MM.1S (cell line): ENCODE measurements around the gene FZR1.

Experiments
- DNase-seq: peaks from one replicate; pipeline ENCODE4 v3.0.0-alpha.2; 2015
- H2AFZ ChIP-seq: fragments of 300-600 bp; sonication (generic); 2 replicates; pipeline ENCODE4 v1.6.0; 2016; ENCODE audit warnings: antibody characterized with exemption, low read length
- H3F3A ChIP-seq: fragments of 300-600 bp; sonication (generic); 2 replicates; pipeline ENCODE4 v1.6.1; 2016; ENCODE audit warnings: mild to moderate bottlenecking, antibody characterized with exemption, low read length, moderate library complexity, mixed read lengths; ENCODE audit not compliant: insufficient read depth
- H3K27ac ChIP-seq: fragments of 300-600 bp; sonication (generic); 2 replicates; pipeline ENCODE4 v1.5.1; 2016; ENCODE audit warnings: mild to moderate bottlenecking, low read length
- H3K27me3 ChIP-seq: fragments of 300-600 bp; sonication (generic); replicated peaks from 2 replicates; pipeline ENCODE4 v1.6.0; 2016; ENCODE audit warnings: low read length; ENCODE audit not compliant: insufficient read depth
- H3K36me3 ChIP-seq: fragments of 300-600 bp; sonication (generic); replicated peaks from 2 replicates; pipeline ENCODE4 v1.6.1; 2016; ENCODE audit warnings: mild to moderate bottlenecking, low read length, mixed read lengths; ENCODE audit not compliant: insufficient read depth
- H3K4me1 ChIP-seq: fragments of 300-600 bp; sonication (generic); 2 replicates; pipeline ENCODE4 v1.6.1; 2016; ENCODE audit warnings: low read length, mixed read lengths
- H3K4me2 ChIP-seq: fragments of 300-600 bp; sonication (generic); 2 replicates; pipeline ENCODE4 v1.6.0; 2016; ENCODE audit warnings: low read depth, low read length
- H3K4me3 ChIP-seq: fragments of 300-600 bp; sonication (generic); 2 replicates; pipeline ENCODE4 v1.5.1; 2016; ENCODE audit warnings: low read length, mixed read lengths
- H3K79me2 ChIP-seq: fragments of 300-600 bp; sonication (generic); 2 replicates; pipeline ENCODE4 v1.6.1; 2016; ENCODE audit warnings: mixed run types, low read length, mixed read lengths
- H3K9ac ChIP-seq: fragments of 300-600 bp; sonication (generic); 2 replicates; pipeline ENCODE4 v1.6.1; 2016; ENCODE audit warnings: low read length, mixed read lengths
- H3K9me2 ChIP-seq: fragments of 300-600 bp; sonication (generic); replicated peaks from 2 replicates; pipeline ENCODE4 v1.6.1; 2016; ENCODE audit warnings: mild to moderate bottlenecking, low read length, mixed read lengths; ENCODE audit not compliant: insufficient read depth
- H3K9me3 ChIP-seq: fragments of 300-600 bp; sonication (generic); replicated peaks from 2 replicates; pipeline ENCODE4 v1.6.1; 2016; ENCODE audit warnings: mild to moderate bottlenecking, low read length, mixed read lengths; ENCODE audit not compliant: insufficient read depth
- H4K20me1 ChIP-seq: fragments of 300-600 bp; sonication (generic); 2 replicates; pipeline ENCODE4 v1.6.1; 2016; ENCODE audit warnings: mild to moderate bottlenecking, low read length, moderate library complexity, mixed read lengths; ENCODE audit not compliant: insufficient read depth
- EZH2 ChIP-seq: fragments of 300-600 bp; sonication (generic); optimal IDR thresholded peaks from 2 replicates; pipeline ENCODE3; 2017; ENCODE audit warnings: low read depth, mild to moderate bottlenecking, antibody characterized with exemption, low read length, mixed read lengths
- EZH2phosphoT487 ChIP-seq: fragments of 300-600 bp; sonication (generic); IDR thresholded peaks from 2 replicates; pipeline ENCODE4 v1.6.1; 2018; ENCODE audit warnings: antibody characterized with exemption, low read length
- TF ChIP-seq, protein P1 (sequence below): fragments of 300-600 bp; sonication (generic); IDR thresholded peaks from 2 replicates; pipeline ENCODE4 v1.5.1; 2016; ENCODE audit warnings: antibody characterized with exemption, low read length, mixed read lengths

FZR1 gene

DNA sequence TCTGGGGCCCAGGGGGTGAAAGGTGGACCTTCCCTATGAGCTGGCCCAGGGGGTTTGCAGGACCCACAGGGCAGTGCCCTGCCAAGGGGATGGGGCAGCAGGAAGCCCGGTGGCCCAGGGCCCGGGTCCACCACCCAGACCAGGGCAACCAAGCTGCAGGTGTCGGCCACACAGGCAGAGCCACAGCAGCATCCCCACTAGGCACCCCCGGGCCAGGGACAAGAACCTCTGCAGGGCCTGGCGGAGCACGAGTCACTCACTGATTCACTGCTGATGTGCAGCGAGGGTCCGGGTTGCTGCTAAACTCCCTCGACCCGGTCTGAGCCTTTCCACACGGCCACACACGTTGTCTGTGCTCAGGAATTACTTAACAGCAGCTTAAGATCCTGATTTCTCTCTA lies 8.8 kb downstream of the FZR1 start:
- H3K9ac ChIP-seq = no peak overlapping the region
- H4K20me1 ChIP-seq = no peaks in the 10 kb centered on the region

DNA sequence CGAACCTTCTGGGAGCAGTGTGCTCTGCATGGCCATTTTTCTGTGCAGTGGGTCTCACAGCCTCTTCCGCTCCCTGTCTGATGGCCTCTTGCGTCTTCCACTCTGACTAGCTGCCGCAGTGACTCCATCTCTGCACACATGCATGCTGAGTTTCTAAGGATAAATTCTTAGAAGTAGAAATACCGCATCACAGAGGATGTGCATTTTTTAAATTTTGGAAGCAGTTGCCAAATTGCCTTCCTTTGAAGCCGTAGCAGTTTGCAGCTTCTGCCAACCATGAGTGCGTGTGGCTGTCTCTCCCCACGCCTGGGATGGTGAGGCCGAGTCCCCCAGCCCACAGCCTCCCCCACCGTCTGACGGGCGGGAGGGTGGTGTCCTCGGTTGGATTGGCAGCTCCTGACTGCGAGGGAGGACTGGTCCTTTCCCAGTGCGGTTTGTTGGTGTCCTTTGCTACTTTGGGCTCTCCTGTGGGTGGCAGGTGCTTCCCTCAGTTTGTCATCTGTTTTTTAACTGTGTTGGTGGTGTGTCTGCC lies 9.8 kb downstream of the FZR1 start:
- Histone ChIP-seq H3K4me2 (no peak overlapping the region), H3K9ac (no peak overlapping the region)

More for the DNA sequence above, 8.8 kb downstream of the FZR1 start:
- no peaks in the 10 kb centered on the region for H3K27me3 ChIP-seq
- no peaks in the 10 kb centered on the region for H3K36me3 ChIP-seq
- peaks cover 100% of the 10 kb centered on the region for H3K79me2 ChIP-seq
- H3K9me3 ChIP-seq = no peaks in the 10 kb centered on the region
- no peak overlapping the region for H3K27ac ChIP-seq
- H3K9me2 ChIP-seq = no peaks in the 10 kb centered on the region
- no peaks in the 10 kb centered on the region for H3F3A ChIP-seq
- H3K4me1 ChIP-seq = no peaks in the 10 kb centered on the region
- H3K4me2 ChIP-seq = no peak overlapping the region
- H2AFZ ChIP-seq = no peak overlapping the region
- no peak for DNase-seq
- TF ChIP-seq EZH2 (no peak), EZH2phosphoT487 (no peak)
- TF ChIP-seq, protein P1, sequence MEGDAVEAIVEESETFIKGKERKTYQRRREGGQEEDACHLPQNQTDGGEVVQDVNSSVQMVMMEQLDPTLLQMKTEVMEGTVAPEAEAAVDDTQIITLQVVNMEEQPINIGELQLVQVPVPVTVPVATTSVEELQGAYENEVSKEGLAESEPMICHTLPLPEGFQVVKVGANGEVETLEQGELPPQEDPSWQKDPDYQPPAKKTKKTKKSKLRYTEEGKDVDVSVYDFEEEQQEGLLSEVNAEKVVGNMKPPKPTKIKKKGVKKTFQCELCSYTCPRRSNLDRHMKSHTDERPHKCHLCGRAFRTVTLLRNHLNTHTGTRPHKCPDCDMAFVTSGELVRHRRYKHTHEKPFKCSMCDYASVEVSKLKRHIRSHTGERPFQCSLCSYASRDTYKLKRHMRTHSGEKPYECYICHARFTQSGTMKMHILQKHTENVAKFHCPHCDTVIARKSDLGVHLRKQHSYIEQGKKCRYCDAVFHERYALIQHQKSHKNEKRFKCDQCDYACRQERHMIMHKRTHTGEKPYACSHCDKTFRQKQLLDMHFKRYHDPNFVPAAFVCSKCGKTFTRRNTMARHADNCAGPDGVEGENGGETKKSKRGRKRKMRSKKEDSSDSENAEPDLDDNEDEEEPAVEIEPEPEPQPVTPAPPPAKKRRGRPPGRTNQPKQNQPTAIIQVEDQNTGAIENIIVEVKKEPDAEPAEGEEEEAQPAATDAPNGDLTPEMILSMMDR = no peak
- no peak overlapping the region for H3K4me3 ChIP-seq

DNA sequence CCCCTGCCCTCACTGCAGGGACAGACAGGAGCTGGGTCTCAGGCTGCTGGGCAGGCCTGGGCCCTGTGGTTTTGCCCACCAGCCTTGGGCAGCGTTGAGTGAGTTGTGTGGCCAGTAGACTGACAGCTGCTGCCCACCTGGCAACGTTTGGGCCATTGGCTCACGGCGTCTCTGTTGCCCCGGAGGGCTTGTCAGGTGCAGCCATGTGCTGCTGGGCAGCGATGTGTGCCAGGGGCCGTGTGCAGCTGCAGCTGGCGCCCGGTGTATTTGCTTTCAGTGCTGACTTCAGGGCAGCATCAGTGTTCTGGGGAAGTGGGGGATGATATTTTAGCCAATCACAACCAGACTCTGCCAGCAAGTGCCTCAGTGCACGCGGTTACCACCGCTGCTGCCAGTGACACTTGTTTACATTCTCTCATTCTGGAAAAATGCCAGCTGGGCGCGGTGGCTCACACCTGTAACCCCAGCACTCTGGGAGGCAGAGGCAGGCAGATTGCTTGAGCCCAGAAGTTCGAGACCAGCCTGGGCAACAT lies 10.6 kb downstream of the FZR1 start:
- Histone ChIP-seq H3K27ac (no peak overlapping the region), H3K4me2 (no peak overlapping the region)

More for the DNA sequence above, 9.8 kb downstream of the FZR1 start:
- no peak overlapping the region for H3K4me3 ChIP-seq
- H2AFZ ChIP-seq = no peak overlapping the region
- H3K4me1 ChIP-seq = no peaks in the 10 kb centered on the region
- TF ChIP-seq EZH2 (no peak), EZH2phosphoT487 (no peak)
- TF ChIP-seq, protein P1 = no peak
- H3K27me3 ChIP-seq = no peaks in the 10 kb centered on the region
- H4K20me1 ChIP-seq = no peaks in the 10 kb centered on the region
- no peaks in the 10 kb centered on the region for H3K9me3 ChIP-seq
- no peak for DNase-seq
- H3K27ac ChIP-seq = no peak overlapping the region
- peaks cover 100% of the 10 kb centered on the region for H3K79me2 ChIP-seq
- no peaks in the 10 kb centered on the region for H3F3A ChIP-seq
- 0 out of 2 replicates have a peak, but pooled peaks cover under 1% of the 10 kb centered on the region for H3K36me3 ChIP-seq
- H3K9me2 ChIP-seq = no peaks in the 10 kb centered on the region

More for the DNA sequence above, 10.6 kb downstream of the FZR1 start:
- Histone ChIP-seq H3K79me2 (peaks cover 99% of the 10 kb centered on the region), H2AFZ (no peak overlapping the region), H3K4me3 (no peak overlapping the region), H3K27me3 (no peaks in the 10 kb centered on the region), H3K9me3 (no peaks in the 10 kb centered on the region), H3K36me3 (0 out of 2 replicates have a peak, but pooled peaks cover 3% of the 10 kb centered on the region), H3F3A (no peaks in the 10 kb centered on the region), H3K9ac (no peak overlapping the region), H3K9me2 (no peaks in the 10 kb centered on the region), H4K20me1 (no peaks in the 10 kb centered on the region), H3K4me1 (no peaks in the 10 kb centered on the region)
- peak; percentile 66 for DNase-seq
- TF ChIP-seq, protein P1 = no peak
- TF ChIP-seq EZH2phosphoT487 (no peak), EZH2 (no peak)
